Natural killer cell (primary cell): ENCODE data around the gene PCBP3. TPM values are rescaled to one million over a fixed set of nuclear protein-coding genes. Genes with fewer than 3 reads are reported as not detected.

Source experiments
- ATAC-seq, 3 donors: fragments of 150-1000 bp in 2 of 3; fragments of 200-7000 bp in 1 of 3; cut with Tn5 transposase; 1 replicate in 1 of 3; 2 replicates in 2 of 3; pipeline ENCODE4 v1.10.0; 2021; ENCODE audit warnings: mild to moderate bottlenecking in 2 of 3, moderate library complexity in 2 of 3
- DNase-seq, 2 donors: peaks; one replicate each; pipeline versions ENCODE4 v3.0.0 to v3.0.0-alpha.2; 2013 to 2021; ENCODE audit warnings: mixed read lengths in 1 of 2
- H3K27ac ChIP-seq: one replicate; pipeline ENCODE4 v1.5.1; 2013; ENCODE audit warnings: mild to moderate bottlenecking, low read length
- H3K27me3 ChIP-seq: one replicate; pipeline ENCODE4 v1.6.1; 2013; ENCODE audit warnings: low read length; ENCODE audit not compliant: control insufficient read depth, insufficient read depth
- H3K36me3 ChIP-seq: one replicate; pipeline ENCODE4 v1.6.1; 2013; ENCODE audit warnings: low read length; ENCODE audit not compliant: control insufficient read depth, insufficient read depth
- H3K4me1 ChIP-seq: one replicate; pipeline ENCODE4 v1.6.1; 2013; ENCODE audit warnings: low read length; ENCODE audit not compliant: control insufficient read depth, insufficient read depth
- H3K4me3 ChIP-seq: one replicate; pipeline ENCODE4 v1.5.1; 2013; ENCODE audit warnings: low read length
- H3K9me3 ChIP-seq: one replicate; pipeline ENCODE4 v1.6.1; 2013; ENCODE audit warnings: low read length; ENCODE audit not compliant: control insufficient read depth, insufficient read depth
- H3K27ac Mint-ChIP-seq, 2 donors: one replicate each; pipeline ENCODE4 v1.8.0; 2022; ENCODE audit warnings: mild to moderate bottlenecking in 2 of 2, mixed read lengths in 2 of 2, moderate library complexity in 1 of 2
- H3K27me3 Mint-ChIP-seq, 2 donors: one replicate each; pipeline ENCODE4 v1.8.0; 2022; ENCODE audit warnings: low read depth in 2 of 2, mixed read lengths in 2 of 2
- H3K36me3 Mint-ChIP-seq: one replicate; pipeline ENCODE4 v1.8.0; 2022; ENCODE audit warnings: mixed read lengths
- H3K4me1 Mint-ChIP-seq, 2 donors: one replicate each; pipeline ENCODE4 v1.8.0; 2022; ENCODE audit warnings: mixed read lengths in 2 of 2
- H3K4me3 Mint-ChIP-seq: one replicate; pipeline ENCODE4 v1.8.0; 2022; ENCODE audit warnings: mild to moderate bottlenecking, moderate library complexity, mixed read lengths
- H3K9me3 Mint-ChIP-seq, 2 donors: one replicate each; pipeline ENCODE4 v1.8.0; 2022; ENCODE audit warnings: mixed read lengths in 2 of 2
- WGBS: methylation state at CpG from one replicate; pipeline ENCODE4 v1.1.7; 2013; ENCODE audit warnings: missing lambda C conversion rate; ENCODE audit not compliant: insufficient coverage; 5-methylcytosine and 5-hydroxymethylcytosine counted together
- intact Hi-C: fragments of 100-400 bp; cut with micrococcal nuclease; formaldehyde crosslinking; loops from one replicate; pipeline ENCODE4 v1.14.2; 2022
- total RNA-seq, 4 donors: library from RNA; stranded (reverse); fragments of 120-200 nt in 1 of 4; gene quantifications; one replicate each; pipeline versions ENCODE4 v1.2.3 to v1.2.4, GENCODE V29; 2013 to 2022
- TF ChIP-seq, protein P1 (sequence below): fragments of 200-600 bp; IDR thresholded peaks from one replicate; pipeline ENCODE4 v1.8.0; 2022; ENCODE audit warnings: antibody characterized with exemption

The PCBP3 gene
- total RNA-seq, 3 donors from 2014 or later (not counting 1 experiment from before 2014, with no cell fraction given) = 0.50 to 3.0 (median 0.52) TPM

DNA sequence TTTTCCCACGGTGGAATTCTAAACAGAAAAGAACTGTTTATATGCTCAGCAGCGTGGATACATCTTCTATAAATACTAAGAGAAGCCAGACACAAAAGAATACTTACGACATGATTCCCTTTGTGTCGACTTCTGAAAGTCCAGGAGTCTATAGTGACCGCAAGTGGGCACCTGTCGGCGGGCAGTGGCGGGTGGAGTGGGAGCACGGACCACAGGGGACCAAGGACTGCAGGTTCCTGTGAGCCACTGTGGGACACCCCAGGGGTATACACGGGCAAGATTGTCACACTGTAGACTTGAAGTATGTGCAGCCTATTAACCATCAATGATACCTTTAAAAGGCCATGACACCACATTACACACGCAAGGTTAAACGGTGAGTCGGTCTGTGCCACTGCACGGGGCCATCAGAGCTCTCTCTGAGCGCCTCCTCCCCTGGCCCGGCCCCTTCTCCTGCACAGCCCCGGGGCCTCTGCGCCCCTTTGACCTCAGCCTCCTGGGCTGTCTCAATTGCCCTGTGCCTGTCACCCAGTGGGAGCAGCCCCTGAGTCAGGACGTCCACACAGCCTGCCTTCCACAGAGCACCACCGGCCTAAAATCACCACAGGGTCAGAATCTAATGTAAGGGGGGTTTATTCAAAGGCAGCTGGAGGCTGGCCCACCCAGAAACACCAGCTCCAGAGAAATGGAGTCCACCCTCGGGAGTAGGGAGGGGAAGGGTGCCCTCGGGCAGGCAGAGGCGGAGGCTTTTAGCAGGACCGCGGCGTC lies 248.0 kb downstream of the PCBP3 start:
- Histone ChIP-seq H3K9me3 (peaks cover 6% of the 10 kb centered on the region), H3K4me3 (no peak overlapping the region), H3K27ac (no peak overlapping the region), H3K36me3 (no peaks in the 10 kb centered on the region), H3K27me3 (no peaks in the 10 kb centered on the region), H3K4me1 (peaks cover 30% of the 10 kb centered on the region)
- TF ChIP-seq, protein P1, sequence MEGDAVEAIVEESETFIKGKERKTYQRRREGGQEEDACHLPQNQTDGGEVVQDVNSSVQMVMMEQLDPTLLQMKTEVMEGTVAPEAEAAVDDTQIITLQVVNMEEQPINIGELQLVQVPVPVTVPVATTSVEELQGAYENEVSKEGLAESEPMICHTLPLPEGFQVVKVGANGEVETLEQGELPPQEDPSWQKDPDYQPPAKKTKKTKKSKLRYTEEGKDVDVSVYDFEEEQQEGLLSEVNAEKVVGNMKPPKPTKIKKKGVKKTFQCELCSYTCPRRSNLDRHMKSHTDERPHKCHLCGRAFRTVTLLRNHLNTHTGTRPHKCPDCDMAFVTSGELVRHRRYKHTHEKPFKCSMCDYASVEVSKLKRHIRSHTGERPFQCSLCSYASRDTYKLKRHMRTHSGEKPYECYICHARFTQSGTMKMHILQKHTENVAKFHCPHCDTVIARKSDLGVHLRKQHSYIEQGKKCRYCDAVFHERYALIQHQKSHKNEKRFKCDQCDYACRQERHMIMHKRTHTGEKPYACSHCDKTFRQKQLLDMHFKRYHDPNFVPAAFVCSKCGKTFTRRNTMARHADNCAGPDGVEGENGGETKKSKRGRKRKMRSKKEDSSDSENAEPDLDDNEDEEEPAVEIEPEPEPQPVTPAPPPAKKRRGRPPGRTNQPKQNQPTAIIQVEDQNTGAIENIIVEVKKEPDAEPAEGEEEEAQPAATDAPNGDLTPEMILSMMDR = no peak
- Mint-ChIP-seq H3K27me3 (peaks cover 9 to 10% of the 10 kb centered on the region in 2 donors), H3K9me3 (no peaks in the 10 kb centered on the region), H3K27ac (peak overlapping the region in 1 of 2 donors; percentile 67), H3K4me1 (peaks cover 12 to 29% of the 10 kb centered on the region in 2 donors), H3K4me3 (no peak overlapping the region), H3K36me3 (no peaks in the 10 kb centered on the region)
- intact Hi-C loops = no loop called here
- ATAC-seq = no peak
- WGBS = 75% methylated on average over 26 of the region's 26 CpGs
- DNase-seq = no peak

DNA sequence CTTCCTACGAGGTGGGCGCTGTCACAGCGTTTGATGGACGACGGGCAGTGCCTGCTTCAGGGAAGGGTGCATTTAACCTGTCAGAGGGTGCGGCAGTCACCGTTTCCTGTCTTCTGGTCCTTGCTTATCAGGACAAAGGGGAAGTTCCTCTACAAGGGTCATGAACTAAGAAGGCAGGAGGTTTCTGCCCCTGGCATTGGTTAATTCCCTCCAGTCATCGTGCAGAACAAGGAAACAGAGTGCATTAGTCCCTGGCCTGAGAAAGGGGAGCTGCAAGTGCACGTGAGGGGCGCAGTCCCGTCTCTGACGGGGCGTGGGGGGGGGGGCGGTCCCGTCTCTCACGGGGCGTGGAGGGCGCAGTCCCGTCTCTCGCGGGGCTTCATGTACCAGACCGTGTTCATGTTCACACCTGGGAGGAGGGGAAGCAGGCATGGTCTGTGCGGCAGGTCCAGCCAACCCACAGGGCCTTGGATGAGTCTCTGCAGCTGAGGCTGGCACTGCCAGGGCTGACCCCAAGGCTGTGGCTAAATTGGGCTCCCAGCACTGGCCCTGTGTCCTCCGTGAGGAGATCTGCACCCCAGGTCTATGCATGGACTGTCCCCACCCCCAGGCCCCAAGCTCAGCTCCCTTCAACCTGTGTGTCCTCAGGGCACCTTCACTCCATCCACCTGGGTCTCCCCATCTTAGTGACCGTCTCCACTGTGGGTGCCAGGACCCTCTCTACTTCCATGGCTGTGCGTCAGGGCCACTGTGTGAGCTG lies 248.8 kb downstream of the PCBP3 start:
- Histone ChIP-seq H3K9me3 (no peaks in the 10 kb centered on the region), H3K4me1 (peaks cover 23% of the 10 kb centered on the region), H3K27me3 (no peaks in the 10 kb centered on the region), H3K36me3 (no peaks in the 10 kb centered on the region), H3K27ac (peak overlapping the region; percentile 12), H3K4me3 (no peak overlapping the region)
- TF ChIP-seq, protein P1 = no peak
- Mint-ChIP-seq H3K4me1 (peaks cover 7 to 22% of the 10 kb centered on the region in 2 donors), H3K4me3 (peak overlapping the region; percentile 53), H3K27me3 (peaks cover 9 to 10% of the 10 kb centered on the region in 2 donors), H3K36me3 (no peaks in the 10 kb centered on the region), H3K27ac (peak overlapping the region in 1 of 2 donors; percentile 67), H3K9me3 (no peaks in the 10 kb centered on the region)
- peak; percentile 54 to 79 (median 61) for ATAC-seq
- 27% methylated on average over 26 of the region's 26 CpGs for whole genome bisulfite sequencing
- intact Hi-C loops = no loop called here
- peak in 1 of 2 donors; percentile 36 for DNase-seq

DNA sequence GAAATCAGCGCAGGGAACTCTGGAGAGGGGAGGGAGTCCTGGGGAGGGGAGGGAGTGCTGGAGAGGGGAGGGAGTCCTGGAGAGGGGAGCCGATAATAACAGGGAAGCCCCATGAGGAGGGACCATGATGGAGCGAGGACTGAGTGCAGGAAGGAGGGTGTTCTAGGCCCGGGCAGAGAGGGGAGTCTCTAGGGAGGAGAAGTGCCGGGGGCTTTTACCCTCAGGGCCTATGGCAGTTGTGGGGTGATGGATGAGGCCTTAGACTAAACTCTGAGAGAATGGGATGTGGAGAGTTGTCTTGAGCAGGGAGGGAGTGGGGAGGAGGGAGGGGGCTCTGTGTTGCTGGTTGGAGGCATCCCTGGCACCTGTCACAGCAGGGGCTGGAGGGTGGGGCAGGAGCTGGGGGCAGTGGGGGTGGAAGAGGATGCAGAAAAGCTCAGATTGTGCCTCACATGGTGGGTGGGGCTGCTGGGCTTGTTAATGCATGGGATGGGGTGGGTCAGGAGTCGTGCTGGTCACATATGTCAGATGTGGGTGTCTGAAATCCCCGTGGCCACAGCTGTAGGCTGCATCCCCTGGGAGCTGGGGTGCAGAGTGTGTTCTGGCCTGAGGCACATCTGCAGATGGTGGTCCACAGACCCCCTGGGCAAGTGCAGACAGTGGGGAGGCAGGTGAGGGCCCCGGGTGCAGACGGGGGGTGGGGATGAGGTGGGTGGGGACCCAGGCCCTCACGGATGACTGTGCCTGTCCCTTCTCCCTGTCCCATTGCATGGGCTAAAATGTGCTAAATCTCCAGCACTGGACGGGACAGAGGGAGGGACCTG lies 249.6 kb downstream of the PCBP3 start:
- no peak overlapping the region for H3K27ac Mint-ChIP-seq

More for the DNA sequence above, 249.6 kb downstream of the PCBP3 start:
- DNase-seq (no peak), ATAC-seq (no peak)
- Histone ChIP-seq H3K36me3 (no peaks in the 10 kb centered on the region), H3K27me3 (no peaks in the 10 kb centered on the region), H3K4me1 (peaks cover 16% of the 10 kb centered on the region), H3K9me3 (no peaks in the 10 kb centered on the region), H3K4me3 (no peak overlapping the region), H3K27ac (no peak overlapping the region)
- Mint-ChIP-seq H3K36me3 (no peaks in the 10 kb centered on the region), H3K27me3 (peaks cover 9 to 10% of the 10 kb centered on the region in 2 donors), H3K9me3 (no peaks in the 10 kb centered on the region), H3K4me1 (peaks cover 7 to 22% of the 10 kb centered on the region in 2 donors), H3K4me3 (no peak overlapping the region)
- WGBS = 86% methylated on average over 11 of the region's 11 CpGs
- intact Hi-C loops = no loop called here
- TF ChIP-seq, protein P1 = no peak
